Nephron progenitor cell (in vitro differentiated cells): Measurements from ENCODE around the gene IL1RAPL2.
A peak's percentile ranks its signal among the peaks of the same experiment; 100 is the strongest.

Experiments
- DNase-seq: peaks from one replicate; pipeline ENCODE4 v3.0.0; 2021
- H3K27ac Mint-ChIP-seq: 2 replicates; pipeline ENCODE4 v1.8.0; 2021; ENCODE audit warnings: mild to moderate bottlenecking, moderate library complexity, mixed read lengths
- H3K27me3 Mint-ChIP-seq: 2 replicates; pipeline ENCODE4 v1.8.0; 2021; ENCODE audit warnings: mild to moderate bottlenecking, low read depth, mixed read lengths; ENCODE audit not compliant: poor library complexity
- H3K36me3 Mint-ChIP-seq: 2 replicates; pipeline ENCODE4 v1.8.0; 2021; ENCODE audit warnings: low read depth, mixed read lengths
- H3K4me1 Mint-ChIP-seq: 2 replicates; pipeline ENCODE4 v1.8.0; 2021; ENCODE audit warnings: mixed read lengths
- H3K4me3 Mint-ChIP-seq: 2 replicates; pipeline ENCODE4 v1.8.0; 2021; ENCODE audit warnings: mild to moderate bottlenecking, moderate library complexity, mixed read lengths
- H3K9me3 Mint-ChIP-seq: 2 replicates; pipeline ENCODE4 v1.8.0; 2021; ENCODE audit warnings: mild to moderate bottlenecking, moderate library complexity, mixed read lengths
- CTCF ChIP-seq: fragments of 200-600 bp; sonication (generic); IDR thresholded peaks from 2 replicates; pipeline ENCODE4 v1.5.0; 2021; ENCODE audit warnings: antibody characterized with exemption

Gene IL1RAPL2

GRCh38 chrX:104921584-104922205, 355.7 kb downstream of the IL1RAPL2 start:
- Mint-ChIP-seq H3K9me3 (peaks cover 34% of the 10 kb centered on the region), H3K4me1 (no peaks in the 10 kb centered on the region), H3K27ac (no peak overlapping the region), H3K4me3 (no peak overlapping the region), H3K36me3 (no peaks in the 10 kb centered on the region), H3K27me3 (no peaks in the 10 kb centered on the region)
- peak; percentile 5 for DNase-seq
- TF ChIP-seq CTCF, result no peak

- no peak overlapping the region for H3K4me3 Mint-ChIP-seq
- DNase-seq, result peak; percentile 70
- no peaks in the 10 kb centered on the region for H3K36me3 Mint-ChIP-seq
- peak; percentile 87 for TF ChIP-seq CTCF
- H3K4me1 Mint-ChIP-seq, result no peaks in the 10 kb centered on the region
- no peak overlapping the region for H3K27ac Mint-ChIP-seq
- peaks cover 34% of the 10 kb centered on the region for H3K9me3 Mint-ChIP-seq
- H3K27me3 Mint-ChIP-seq, result no peaks in the 10 kb centered on the region
These were observed 356.2 kb downstream of the IL1RAPL2 start for GRCh38 chrX:104922206-104922621.

GRCh38 chrX:104929324-104929723, 363.3 kb downstream of the IL1RAPL2 start:
- peaks cover 9% of the 10 kb centered on the region for H3K4me1 Mint-ChIP-seq

GRCh38 chrX:104935581-104935980, 369.6 kb downstream of the IL1RAPL2 start:
- Mint-ChIP-seq H3K27ac (no peak overlapping the region), H3K4me3 (no peak overlapping the region), H3K27me3 (no peaks in the 10 kb centered on the region), H3K4me1 (peaks cover 6% of the 10 kb centered on the region), H3K9me3 (peaks cover 20% of the 10 kb centered on the region), H3K36me3 (no peaks in the 10 kb centered on the region)
- DNase-seq, result no peak
- TF ChIP-seq CTCF, result no peak

More at GRCh38 chrX:104929324-104929723, 363.3 kb downstream of the IL1RAPL2 start:
- Mint-ChIP-seq H3K27ac (no peak overlapping the region), H3K27me3 (no peaks in the 10 kb centered on the region), H3K36me3 (no peaks in the 10 kb centered on the region), H3K9me3 (peaks cover 10% of the 10 kb centered on the region), H3K4me3 (no peak overlapping the region)
- TF ChIP-seq CTCF, result no peak
- DNase-seq, result no peak

GRCh38 chrX:104953251-104953650, 387.3 kb downstream of the IL1RAPL2 start:
- H3K36me3 Mint-ChIP-seq, result peaks cover 5% of the 10 kb centered on the region
- peaks cover 6% of the 10 kb centered on the region for H3K4me1 Mint-ChIP-seq
- DNase-seq, result no peak
- H3K27ac Mint-ChIP-seq, result no peak overlapping the region
- no peak for TF ChIP-seq CTCF
- H3K4me3 Mint-ChIP-seq, result no peak overlapping the region
- H3K9me3 Mint-ChIP-seq, result peaks cover 18% of the 10 kb centered on the region
- H3K27me3 Mint-ChIP-seq, result peaks cover 4% of the 10 kb centered on the region

GRCh38 chrX:104961926-104962325, 395.9 kb downstream of the IL1RAPL2 start:
- no peak for TF ChIP-seq CTCF
- Mint-ChIP-seq H3K27ac (no peak overlapping the region), H3K27me3 (no peaks in the 10 kb centered on the region), H3K4me3 (no peak overlapping the region), H3K36me3 (no peaks in the 10 kb centered on the region), H3K9me3 (peaks cover 8% of the 10 kb centered on the region), H3K4me1 (no peaks in the 10 kb centered on the region)
- no peak for DNase-seq
